ENCODE data around the gene PLXND1. TPM values are rescaled to one million over a fixed set of nuclear protein-coding genes. Genes with fewer than 3 reads are reported as not detected.

The PLXND1 gene
- total and polyA plus RNA-seq, 8 donors = 175 to 263 (median 214) TPM

GRCh38 chr3:129565902-129566301, 40.6 kb downstream of the PLXND1 start:
- Histone ChIP-seq H3K4me3 (no peak overlapping the region), H3K27ac (no peak overlapping the region), H3K9me3 (no peaks in the 10 kb centered on the region), H3K36me3 (peaks cover 0 to 100% of the 10 kb centered on the region in 2 donors), H3K27me3 (no peaks in the 10 kb centered on the region), H3K4me1 (peaks cover 16 to 25% of the 10 kb centered on the region in 2 donors)
- TF ChIP-seq CTCF (IDR thresholded peaks at IDR 0.05) = no peak
- ATAC-seq (no peak), DNase-seq (no peak)
- intact Hi-C loops (cut with DNase I) = no loop called here

DNA sequence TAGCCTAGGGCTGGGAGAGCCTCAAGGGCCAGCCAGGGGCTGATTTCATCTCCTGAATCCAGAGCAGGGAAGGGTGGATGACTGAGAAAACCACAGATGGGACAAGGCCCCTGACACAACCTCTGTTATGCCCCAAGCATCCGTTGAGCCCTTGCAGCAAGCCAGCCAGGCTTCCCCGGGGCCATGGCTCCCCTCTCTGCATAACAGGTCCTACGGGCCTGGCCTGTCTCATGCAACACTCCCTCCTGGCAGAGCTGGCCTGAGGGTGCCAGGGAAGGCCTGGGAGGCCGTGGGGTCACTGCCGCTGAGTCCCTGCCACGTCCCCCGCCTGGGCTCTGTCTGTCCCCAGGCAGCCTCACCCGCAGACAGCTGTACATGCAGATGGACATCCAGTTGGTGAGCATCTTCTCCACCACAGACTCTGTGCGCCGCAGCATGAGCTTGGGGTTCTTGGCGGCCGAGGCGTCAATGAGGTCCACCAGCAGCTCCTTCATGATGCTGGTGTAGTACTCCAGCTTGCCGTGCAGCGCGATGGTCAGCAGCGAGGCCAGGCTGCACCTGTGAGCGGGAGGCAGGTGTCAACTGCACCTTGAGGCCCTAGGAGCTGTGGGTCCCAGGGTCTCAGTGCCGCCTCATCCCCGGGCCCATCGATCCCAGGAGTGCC, 41.4 kb downstream of the PLXND1 start:
- H3K27me3 ChIP-seq = no peaks in the 10 kb centered on the region
- H3K4me1 ChIP-seq = peaks cover 23 to 33% of the 10 kb centered on the region in 2 donors
- H3K36me3 ChIP-seq = peaks cover 0 to 98% of the 10 kb centered on the region in 2 donors
- intact Hi-C loops (cut with DNase I) = no loop called here
- H3K4me3 ChIP-seq = no peak overlapping the region
- DNase-seq (no peak), ATAC-seq (no peak)
- no peak for TF ChIP-seq CTCF (IDR thresholded peaks at IDR 0.05)
- H3K27ac ChIP-seq = peak overlapping the region in 1 of 2 donors; percentile 28
- H3K9me3 ChIP-seq = no peaks in the 10 kb centered on the region

DNA sequence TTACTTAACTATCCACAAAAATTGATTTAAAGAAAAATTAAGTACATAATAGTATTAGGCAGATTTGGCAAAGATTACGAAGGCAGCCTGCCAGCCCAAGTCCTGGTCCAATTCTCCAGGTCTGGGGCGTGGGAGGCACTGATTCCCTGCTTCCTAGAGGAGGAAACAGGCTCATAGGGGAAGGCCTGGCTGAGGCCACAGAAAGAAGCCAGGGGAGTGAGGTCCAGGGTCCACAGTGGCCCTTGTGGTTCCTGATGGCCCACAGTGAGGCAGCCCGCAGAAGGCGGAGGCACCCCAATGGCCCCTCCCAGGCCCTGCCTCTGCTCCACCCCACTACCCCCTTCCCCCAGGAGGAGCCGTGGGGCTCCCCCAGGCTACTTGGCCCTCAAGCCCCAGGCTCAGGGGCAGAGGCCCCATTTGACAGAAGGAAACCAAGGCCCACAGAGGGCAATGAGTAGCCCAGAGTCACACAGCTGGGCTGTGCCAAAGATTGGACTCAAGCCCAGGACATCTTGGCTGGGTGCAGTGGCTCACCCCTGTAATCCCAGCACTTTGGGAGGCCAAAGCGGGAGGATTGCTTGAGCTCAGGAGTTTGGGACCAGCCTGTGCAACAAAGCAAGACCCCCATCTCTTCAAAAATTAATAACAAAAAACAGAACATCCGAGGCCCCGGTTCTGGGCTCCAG, 42.5 kb downstream of the PLXND1 start:
- H3K36me3 ChIP-seq = peaks cover 0 to 98% of the 10 kb centered on the region in 2 donors
- intact Hi-C loops (cut with DNase I) = no loop called here
- no peak for ATAC-seq

DNA sequence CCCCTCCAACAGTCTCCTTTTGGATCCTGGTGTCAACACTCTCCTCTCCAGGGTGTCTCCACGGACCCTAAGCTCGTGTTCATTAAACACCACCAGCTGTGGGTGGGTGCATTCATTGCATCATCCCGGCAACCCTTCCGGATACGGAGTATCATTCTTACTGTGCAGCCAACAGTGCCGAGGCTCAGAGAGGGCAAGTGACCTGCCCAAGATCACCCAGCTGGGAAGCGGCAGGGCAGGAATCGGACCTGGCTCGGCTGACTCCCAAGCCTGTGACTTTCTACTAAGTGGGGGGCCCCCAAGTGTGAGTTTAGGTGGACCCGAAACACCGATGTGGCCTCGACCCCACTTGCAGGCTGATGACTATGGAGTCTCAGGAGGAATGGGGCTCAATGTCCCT, 43.1 kb downstream of the PLXND1 start:
- no peaks in the 10 kb centered on the region for H3K9me3 ChIP-seq
- intact Hi-C loops (cut with DNase I) = no loop called here
- no peak overlapping the region for H3K27ac ChIP-seq
- ATAC-seq (no peak), DNase-seq (no peak)
- TF ChIP-seq CTCF (IDR thresholded peaks at IDR 0.05) = no peak
- peaks cover 27 to 46% of the 10 kb centered on the region in 2 donors for H3K4me1 ChIP-seq
- H3K4me3 ChIP-seq = no peak overlapping the region
- peaks cover 0 to 98% of the 10 kb centered on the region in 2 donors for H3K36me3 ChIP-seq
- no peaks in the 10 kb centered on the region for H3K27me3 ChIP-seq

More for the DNA sequence above, 42.5 kb downstream of the PLXND1 start:
- Histone ChIP-seq H3K27me3 (no peaks in the 10 kb centered on the region), H3K4me3 (no peak overlapping the region), H3K27ac (peak overlapping the region; percentile 26), H3K4me1 (peaks cover 27 to 43% of the 10 kb centered on the region in 2 donors), H3K9me3 (no peaks in the 10 kb centered on the region)
- no peak for DNase-seq
- no peak for TF ChIP-seq CTCF (IDR thresholded peaks at IDR 0.05)

DNA sequence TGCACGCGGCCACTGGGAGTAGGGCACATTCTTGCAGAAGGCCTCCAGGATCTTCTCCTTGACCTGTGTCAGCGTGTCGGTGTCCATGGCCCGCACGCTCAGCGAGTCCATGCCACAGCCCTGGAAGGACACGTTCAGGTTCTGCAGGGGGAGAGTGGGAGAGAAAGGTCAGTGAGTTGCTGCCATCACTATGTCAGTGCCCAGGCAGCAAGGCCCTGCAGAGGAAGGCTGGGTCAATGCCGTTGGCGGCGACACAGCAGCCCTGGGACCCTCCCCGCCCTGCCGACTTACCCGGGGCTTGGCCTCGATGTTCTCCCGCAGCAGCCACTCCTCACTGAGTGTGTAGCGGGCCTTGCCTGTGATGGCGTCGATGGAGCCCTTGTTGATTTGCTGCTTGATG, 43.7 kb downstream of the PLXND1 start:
- H3K9me3 ChIP-seq = no peaks in the 10 kb centered on the region
- peaks cover 0 to 98% of the 10 kb centered on the region in 2 donors for H3K36me3 ChIP-seq
- ATAC-seq (no peak), DNase-seq (no peak)
- no peak overlapping the region for H3K27ac ChIP-seq
- no peak overlapping the region for H3K4me3 ChIP-seq
- intact Hi-C loops (cut with DNase I) = no loop called here
- peaks cover 24 to 47% of the 10 kb centered on the region in 2 donors for H3K4me1 ChIP-seq
- H3K27me3 ChIP-seq = no peaks in the 10 kb centered on the region
- TF ChIP-seq CTCF (IDR thresholded peaks at IDR 0.05) = no peak
